ENCODE results near the gene ATP6V0E2. TPM values are rescaled to one million over a fixed set of nuclear protein-coding genes. Genes with fewer than 3 reads are reported as not detected.

The ATP6V0E2 gene
- total RNA-seq, 1 experiment from 2014 or later = 28.8 TPM

- no peak overlapping the region for H3K4me3 Mint-ChIP-seq (ENCODE audit: low read depth, unreplicated experiment)
- no peak overlapping the region for H3K27ac Mint-ChIP-seq (ENCODE audit: unreplicated experiment)
- CTCF ChIA-PET = no interaction called here
- peaks cover 21% of the 10 kb centered on the region for H3K4me1 Mint-ChIP-seq (ENCODE audit: low read depth, unreplicated experiment)
- no peaks in the 10 kb centered on the region for H3K9me3 Mint-ChIP-seq (ENCODE audit: low read depth, unreplicated experiment)
- no peak for DNase-seq
- intact Hi-C loops (cut with micrococcal nuclease; ENCODE audit: unreplicated experiment) = no loop called here
- no peaks in the 10 kb centered on the region for H3K36me3 Mint-ChIP-seq (ENCODE audit: insufficient read depth, unreplicated experiment)
- BruUV-seq (replicated peaks) = no TSS peak
- no peak for TF ChIP-seq CTCF (IDR thresholded peaks at IDR 0.05; ENCODE audit: unreplicated experiment)
- H3K27me3 Mint-ChIP-seq (ENCODE audit: unreplicated experiment) = no peaks in the 10 kb centered on the region
Measured at GRCh38 chr7:149856583-149856982, 17.2 kb upstream of the ATP6V0E2 start.

GRCh38 chr7:149859369-149859768 is 14.4 kb upstream of the ATP6V0E2 start:
- TF ChIP-seq CTCF (IDR thresholded peaks at IDR 0.05; ENCODE audit: unreplicated experiment) = no peak
- no TSS peak for BruUV-seq (replicated peaks)
- Mint-ChIP-seq H3K36me3 (ENCODE audit: insufficient read depth, unreplicated experiment) (no peaks in the 10 kb centered on the region), H3K4me3 (ENCODE audit: low read depth, unreplicated experiment) (no peak overlapping the region), H3K9me3 (ENCODE audit: low read depth, unreplicated experiment) (no peaks in the 10 kb centered on the region), H3K27me3 (ENCODE audit: unreplicated experiment) (no peaks in the 10 kb centered on the region), H3K4me1 (ENCODE audit: low read depth, unreplicated experiment) (peaks cover 21% of the 10 kb centered on the region), H3K27ac (ENCODE audit: unreplicated experiment) (no peak overlapping the region)
- intact Hi-C loops (cut with micrococcal nuclease; ENCODE audit: unreplicated experiment) = no loop called here
- CTCF ChIA-PET = no interaction called here
- DNase-seq = no peak

GRCh38 chr7:149859876-149860275 is 13.9 kb upstream of the ATP6V0E2 start:
- Mint-ChIP-seq H3K9me3 (ENCODE audit: low read depth, unreplicated experiment) (no peaks in the 10 kb centered on the region), H3K36me3 (ENCODE audit: insufficient read depth, unreplicated experiment) (no peaks in the 10 kb centered on the region), H3K27ac (ENCODE audit: unreplicated experiment) (no peak overlapping the region), H3K4me1 (ENCODE audit: low read depth, unreplicated experiment) (peaks cover 21% of the 10 kb centered on the region), H3K4me3 (ENCODE audit: low read depth, unreplicated experiment) (no peak overlapping the region), H3K27me3 (ENCODE audit: unreplicated experiment) (no peaks in the 10 kb centered on the region)
- CTCF ChIA-PET = no interaction called here
- no peak for TF ChIP-seq CTCF (IDR thresholded peaks at IDR 0.05; ENCODE audit: unreplicated experiment)
- BruUV-seq (replicated peaks) = no TSS peak
- intact Hi-C loops (cut with micrococcal nuclease; ENCODE audit: unreplicated experiment) = no loop called here
- no peak for DNase-seq

GRCh38 chr7:149860821-149861727 is 12.7 kb upstream of the ATP6V0E2 start:
- CTCF ChIA-PET = no interaction called here
- no peaks in the 10 kb centered on the region for H3K9me3 Mint-ChIP-seq (ENCODE audit: low read depth, unreplicated experiment)
- H3K36me3 Mint-ChIP-seq (ENCODE audit: insufficient read depth, unreplicated experiment) = no peaks in the 10 kb centered on the region
- no peak for TF ChIP-seq CTCF (IDR thresholded peaks at IDR 0.05; ENCODE audit: unreplicated experiment)
- DNase-seq = no peak
- intact Hi-C loops (cut with micrococcal nuclease; ENCODE audit: unreplicated experiment) = no loop called here
- H3K27me3 Mint-ChIP-seq (ENCODE audit: unreplicated experiment) = no peaks in the 10 kb centered on the region
- no peak overlapping the region for H3K4me3 Mint-ChIP-seq (ENCODE audit: low read depth, unreplicated experiment)
- no peak overlapping the region for H3K27ac Mint-ChIP-seq (ENCODE audit: unreplicated experiment)
- H3K4me1 Mint-ChIP-seq (ENCODE audit: low read depth, unreplicated experiment) = peaks cover 11% of the 10 kb centered on the region
- BruUV-seq (replicated peaks) = no TSS peak

Data from Calu3 (cell line).